ENCODE measurements around the gene KDM6B. TPM values are rescaled to one million over a fixed set of nuclear protein-coding genes. Genes with fewer than 3 reads are reported as not detected.
"Not testable (repeated sequence)": the region's sequence is repeated elsewhere in the genome, so short reads cannot be mapped to it uniquely, and the experiment has no call there.

The KDM6B gene, protein sequence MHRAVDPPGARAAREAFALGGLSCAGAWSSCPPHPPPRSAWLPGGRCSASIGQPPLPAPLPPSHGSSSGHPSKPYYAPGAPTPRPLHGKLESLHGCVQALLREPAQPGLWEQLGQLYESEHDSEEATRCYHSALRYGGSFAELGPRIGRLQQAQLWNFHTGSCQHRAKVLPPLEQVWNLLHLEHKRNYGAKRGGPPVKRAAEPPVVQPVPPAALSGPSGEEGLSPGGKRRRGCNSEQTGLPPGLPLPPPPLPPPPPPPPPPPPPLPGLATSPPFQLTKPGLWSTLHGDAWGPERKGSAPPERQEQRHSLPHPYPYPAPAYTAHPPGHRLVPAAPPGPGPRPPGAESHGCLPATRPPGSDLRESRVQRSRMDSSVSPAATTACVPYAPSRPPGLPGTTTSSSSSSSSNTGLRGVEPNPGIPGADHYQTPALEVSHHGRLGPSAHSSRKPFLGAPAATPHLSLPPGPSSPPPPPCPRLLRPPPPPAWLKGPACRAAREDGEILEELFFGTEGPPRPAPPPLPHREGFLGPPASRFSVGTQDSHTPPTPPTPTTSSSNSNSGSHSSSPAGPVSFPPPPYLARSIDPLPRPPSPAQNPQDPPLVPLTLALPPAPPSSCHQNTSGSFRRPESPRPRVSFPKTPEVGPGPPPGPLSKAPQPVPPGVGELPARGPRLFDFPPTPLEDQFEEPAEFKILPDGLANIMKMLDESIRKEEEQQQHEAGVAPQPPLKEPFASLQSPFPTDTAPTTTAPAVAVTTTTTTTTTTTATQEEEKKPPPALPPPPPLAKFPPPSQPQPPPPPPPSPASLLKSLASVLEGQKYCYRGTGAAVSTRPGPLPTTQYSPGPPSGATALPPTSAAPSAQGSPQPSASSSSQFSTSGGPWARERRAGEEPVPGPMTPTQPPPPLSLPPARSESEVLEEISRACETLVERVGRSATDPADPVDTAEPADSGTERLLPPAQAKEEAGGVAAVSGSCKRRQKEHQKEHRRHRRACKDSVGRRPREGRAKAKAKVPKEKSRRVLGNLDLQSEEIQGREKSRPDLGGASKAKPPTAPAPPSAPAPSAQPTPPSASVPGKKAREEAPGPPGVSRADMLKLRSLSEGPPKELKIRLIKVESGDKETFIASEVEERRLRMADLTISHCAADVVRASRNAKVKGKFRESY (N-terminal part only)
- 10 to 100 TPM; 65.4 to 77.7 TPM for total RNA-seq

DNA sequence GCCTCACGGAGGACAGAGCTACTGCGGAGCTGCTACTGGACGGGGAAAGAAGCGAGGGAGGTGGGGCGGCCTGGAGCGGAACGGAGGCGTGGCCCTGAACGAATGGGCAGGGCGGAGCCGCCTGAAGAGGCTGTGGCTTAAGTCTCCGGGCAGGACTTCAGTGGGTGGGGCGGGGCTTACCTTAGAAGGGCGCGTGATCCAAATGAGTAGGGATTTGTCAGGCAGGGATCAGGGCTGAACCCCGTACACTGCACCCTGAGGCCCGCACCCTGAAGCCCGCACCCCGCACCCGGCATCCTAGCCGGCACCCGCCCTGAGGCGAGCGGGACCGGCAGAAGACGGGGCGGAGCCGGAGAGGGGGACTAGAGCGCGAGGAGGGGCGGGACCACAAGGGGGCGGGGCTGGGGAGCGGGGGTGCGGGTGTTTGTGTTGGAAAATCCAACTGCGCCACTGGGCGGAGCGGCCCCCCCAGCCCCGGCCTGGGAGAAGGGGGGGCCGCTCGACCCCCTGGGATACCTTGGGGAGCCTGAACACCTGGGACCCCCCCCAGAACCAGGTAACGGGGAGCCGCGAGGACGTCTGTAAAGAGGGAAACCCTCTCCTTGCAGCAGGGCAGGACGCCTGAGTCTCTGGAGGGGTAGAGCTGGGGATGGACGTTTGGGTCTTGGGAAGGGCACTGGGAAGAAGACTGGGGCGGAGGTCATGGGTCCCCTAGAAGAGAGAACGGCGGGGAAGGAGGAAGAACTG, at the start of gene KDM6B:
TSS of gene KDM6B (plus strand) at position 423 of the 747 bp plus-strand sequence. CDS start 11,338 bp downstream, outside the sequence.
- ChIA-PET CTCF (interaction anchor here (0.6 to 4.8 kb wide), 15 partner anchors 8 to 240 kb away, joined by 3 to 42 read pairs (median 7); partner anchors contain the start of genes CYB5D1 and NAA38), POLR2A (interaction anchor here (4.0 kb wide), 1 partner anchor 11 kb away, joined by 33 read pairs; no protein-coding TSS in a partner anchor)

DNA sequence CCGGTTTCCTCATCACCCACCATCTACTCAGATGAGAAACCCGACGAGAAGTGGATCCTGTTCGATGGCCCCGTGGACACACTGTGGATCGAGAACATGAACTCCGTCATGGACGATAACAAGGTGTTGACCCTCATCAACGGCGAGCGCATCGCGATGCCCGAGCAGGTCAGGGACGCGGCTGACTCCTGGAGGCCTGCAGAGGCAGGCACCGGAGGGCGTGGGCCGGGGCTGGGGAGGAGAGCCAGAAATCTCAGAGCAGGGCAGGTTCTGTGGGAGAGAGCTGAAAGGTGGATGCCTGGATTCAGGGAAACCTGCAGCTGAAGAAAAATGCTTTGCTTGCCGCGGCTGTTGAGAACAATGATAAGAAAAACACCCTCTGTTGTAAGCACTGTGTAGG, 47.2 kb upstream of the KDM6B start:
- ChIA-PET POLR2A (no interaction called here), CTCF (no interaction called here)

DNA sequence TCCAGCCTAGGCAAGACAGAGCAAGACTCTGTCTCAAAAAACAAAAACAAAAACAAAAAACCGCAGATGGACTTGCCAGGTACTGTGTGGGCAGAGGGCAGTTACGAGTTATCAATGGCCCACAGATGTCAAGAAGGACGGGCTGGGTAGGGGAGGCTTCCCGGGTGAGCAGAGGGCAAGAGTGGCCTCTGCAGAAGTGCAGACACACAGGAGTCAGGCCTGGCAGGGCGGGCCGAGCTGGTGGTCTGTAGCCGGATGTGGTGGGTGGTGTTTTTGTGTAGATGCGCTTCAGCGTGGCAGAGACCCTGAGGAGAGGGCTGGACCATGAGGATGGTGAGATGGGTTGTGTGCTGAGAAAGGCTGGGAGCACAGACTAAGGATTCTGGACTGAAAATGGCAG, 44.9 kb upstream of the KDM6B start:
- ChIA-PET POLR2A (no interaction called here), CTCF (no interaction called here)

DNA sequence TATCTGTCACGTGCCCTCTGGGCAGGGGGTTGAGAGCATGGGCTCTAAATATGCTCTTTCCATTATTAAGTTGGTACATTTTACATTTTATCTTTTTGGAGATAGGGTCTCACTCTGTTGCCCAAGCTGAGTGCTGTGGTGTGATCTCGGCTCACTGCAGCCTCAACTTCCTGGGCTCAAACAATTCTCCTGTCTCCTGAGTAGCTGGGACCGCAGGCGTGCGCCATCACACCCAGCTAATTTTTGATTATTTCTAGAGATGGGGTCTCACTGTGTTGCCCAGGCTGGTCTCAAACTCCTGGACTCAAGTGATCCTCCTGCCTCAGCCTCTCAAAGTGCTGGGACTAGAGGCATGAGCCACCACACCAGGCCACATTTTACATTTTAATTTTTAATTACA, 43.9 kb upstream of the KDM6B start:
- ChIA-PET POLR2A (no interaction called here), CTCF (no interaction called here)

DNA sequence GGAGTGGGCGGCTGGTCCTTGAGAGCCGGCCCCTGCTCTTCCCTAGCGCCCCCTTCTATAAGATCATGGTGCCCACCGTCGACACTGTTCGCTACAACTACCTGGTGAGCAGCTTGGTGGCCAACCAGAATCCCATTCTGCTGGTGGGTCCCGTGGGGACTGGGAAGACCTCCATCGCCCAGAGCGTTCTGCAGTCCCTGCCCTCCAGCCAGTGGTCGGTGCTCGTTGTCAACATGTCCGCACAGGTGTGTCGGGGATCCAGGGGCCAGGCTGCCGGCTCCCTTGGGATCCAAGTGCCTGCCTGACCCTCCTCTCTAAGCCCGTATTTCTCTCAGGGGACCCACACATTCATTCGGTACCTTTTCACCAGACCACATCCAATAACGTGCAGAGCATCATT, 41.4 kb upstream of the KDM6B start:
- POLR2A ChIA-PET = no interaction called here
- CTCF ChIA-PET = interaction anchor here (0.6 kb wide), 1 partner anchor 31 kb away, joined by 6 read pairs; no protein-coding TSS in a partner anchor

DNA sequence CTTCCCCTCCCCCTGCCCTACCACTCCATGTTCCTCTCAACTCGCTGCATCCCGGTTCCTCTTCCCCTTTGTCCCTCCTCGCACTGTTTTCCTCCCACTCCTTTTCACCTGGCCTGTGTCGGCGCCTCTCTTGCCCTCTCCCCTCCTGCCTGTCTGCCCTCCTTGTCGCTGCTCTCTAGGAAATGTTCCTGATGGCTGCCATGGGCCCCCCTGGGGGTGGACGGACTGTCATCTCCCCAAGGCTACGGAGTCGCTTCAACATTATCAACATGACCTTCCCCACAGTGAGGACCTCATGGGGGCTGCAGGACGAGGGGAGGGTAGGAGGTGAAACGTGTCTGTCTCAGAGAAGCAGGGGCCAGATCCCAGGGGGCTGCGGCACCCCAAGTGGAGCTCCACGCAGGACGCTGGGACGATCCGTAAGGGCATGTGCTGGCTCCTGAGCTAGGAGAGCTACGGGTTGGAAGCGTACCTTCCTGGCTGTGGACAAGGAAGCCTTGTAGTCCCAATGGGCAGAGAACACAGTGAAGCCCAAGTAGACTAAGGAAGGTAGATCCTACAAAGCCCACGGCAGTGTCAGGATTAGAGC, 39.8 kb upstream of the KDM6B start:
- CTCF ChIA-PET = no interaction called here
- POLR2A ChIA-PET = no interaction called here

DNA sequence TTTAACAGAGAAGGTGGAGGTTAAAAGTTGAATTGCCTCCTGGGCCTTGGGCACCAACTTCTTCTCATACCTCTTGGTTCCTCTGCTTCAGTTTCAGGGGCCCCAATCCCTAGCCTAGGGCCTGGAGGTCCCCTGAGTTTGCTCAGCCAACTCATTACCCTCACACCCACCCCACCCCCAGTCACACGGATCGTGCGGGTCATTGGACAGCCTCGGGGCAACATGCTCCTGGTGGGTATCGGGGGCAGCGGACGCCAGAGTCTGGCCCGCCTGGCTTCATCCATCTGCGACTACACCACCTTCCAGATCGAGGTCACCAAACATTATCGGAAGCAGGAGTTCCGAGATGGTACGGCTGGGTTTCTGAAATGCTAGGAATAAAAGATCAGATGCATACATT, 36.0 kb upstream of the KDM6B start:
- ChIA-PET POLR2A (no interaction called here), CTCF (no interaction called here)

DNA sequence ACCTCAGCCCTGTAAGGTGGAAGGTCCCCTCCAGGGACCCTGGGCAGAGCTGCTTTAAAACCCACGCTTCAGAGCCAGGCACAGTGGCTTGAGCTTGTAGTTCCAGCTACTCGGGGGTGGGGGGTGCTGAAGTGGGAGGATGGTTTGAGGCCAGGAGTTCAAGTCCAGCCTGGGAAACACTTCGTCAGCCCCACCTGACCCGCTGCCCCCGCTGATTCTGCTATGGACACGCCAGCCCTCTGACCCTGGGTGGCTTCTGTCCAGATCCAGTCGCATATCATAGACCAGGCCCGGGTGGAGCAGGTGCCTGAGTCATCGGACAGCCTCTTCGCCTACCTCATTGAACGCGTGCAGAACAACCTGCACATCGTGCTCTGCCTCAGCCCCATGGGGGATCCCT, 35.2 kb upstream of the KDM6B start:
- CTCF ChIA-PET = no interaction called here
- POLR2A ChIA-PET = no interaction called here

DNA sequence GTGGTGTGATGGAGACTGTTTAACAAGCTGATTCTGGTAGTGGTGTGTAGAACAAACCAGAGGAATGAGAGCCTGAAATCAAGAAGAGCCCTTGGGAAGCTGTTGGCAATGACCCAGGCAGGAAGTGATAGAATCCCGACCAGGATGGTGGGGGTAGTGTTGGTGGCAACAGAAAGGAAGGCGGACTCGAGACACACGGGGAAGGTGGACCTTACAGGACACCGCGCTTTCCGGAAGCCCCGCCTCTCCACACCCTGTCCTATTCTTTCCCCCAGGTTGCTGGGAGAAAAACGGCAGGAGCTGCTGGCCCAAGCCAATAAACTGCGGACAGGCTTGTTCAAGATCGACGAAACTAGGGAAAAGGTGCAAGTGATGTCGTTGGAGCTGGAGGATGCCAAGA, 30.0 kb upstream of the KDM6B start:
- POLR2A ChIA-PET = no interaction called here
- CTCF ChIA-PET = interaction anchor here (0.7 kb wide), 1 partner anchor 184 kb away, joined by 3 read pairs; no protein-coding TSS in a partner anchor

DNA sequence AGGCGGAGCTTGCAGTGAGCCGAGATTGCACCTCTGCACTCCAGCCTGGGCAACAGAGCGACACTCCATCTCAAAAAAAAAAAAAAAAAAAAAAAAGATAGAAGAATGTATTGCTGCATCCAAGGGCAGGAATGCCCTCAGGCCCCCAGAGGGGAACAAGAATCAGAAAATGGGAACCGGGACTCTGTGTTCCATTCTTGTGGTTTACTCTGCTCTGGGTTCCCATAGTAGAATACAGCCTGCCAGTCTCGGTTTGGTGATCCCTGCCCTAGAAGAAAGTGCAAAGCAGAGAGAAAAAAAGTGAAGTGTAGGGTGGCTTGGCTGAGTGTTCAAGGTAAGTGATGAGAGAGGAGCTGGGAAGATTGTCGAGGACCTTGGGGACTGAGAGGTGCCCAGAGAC, 27.4 kb upstream of the KDM6B start:
- POLR2A ChIA-PET = interaction anchor here (0.6 kb wide), 1 partner anchor 72 kb away, joined by 5 read pairs; no protein-coding TSS in a partner anchor
- CTCF ChIA-PET = no interaction called here

DNA sequence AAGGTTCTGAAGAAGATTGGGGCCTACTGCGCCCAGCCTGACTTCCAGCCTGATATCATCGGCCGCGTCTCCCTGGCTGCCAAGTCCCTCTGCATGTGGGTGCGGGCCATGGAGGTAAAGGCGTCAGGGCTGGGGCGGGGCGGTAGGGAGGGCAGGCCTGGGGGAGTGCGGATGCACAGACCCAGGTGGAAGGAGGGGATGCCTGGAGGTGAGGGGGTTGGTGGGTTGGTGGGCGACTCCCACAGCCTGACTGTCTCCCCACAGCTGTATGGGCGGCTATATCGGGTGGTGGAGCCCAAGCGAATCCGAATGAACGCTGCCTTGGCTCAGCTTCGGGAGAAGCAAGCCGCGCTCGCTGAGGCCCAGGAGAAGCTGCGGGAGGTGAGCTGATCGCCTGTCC, 26.8 kb upstream of the KDM6B start:
- ChIA-PET CTCF (no interaction called here), POLR2A (no interaction called here)

DNA sequence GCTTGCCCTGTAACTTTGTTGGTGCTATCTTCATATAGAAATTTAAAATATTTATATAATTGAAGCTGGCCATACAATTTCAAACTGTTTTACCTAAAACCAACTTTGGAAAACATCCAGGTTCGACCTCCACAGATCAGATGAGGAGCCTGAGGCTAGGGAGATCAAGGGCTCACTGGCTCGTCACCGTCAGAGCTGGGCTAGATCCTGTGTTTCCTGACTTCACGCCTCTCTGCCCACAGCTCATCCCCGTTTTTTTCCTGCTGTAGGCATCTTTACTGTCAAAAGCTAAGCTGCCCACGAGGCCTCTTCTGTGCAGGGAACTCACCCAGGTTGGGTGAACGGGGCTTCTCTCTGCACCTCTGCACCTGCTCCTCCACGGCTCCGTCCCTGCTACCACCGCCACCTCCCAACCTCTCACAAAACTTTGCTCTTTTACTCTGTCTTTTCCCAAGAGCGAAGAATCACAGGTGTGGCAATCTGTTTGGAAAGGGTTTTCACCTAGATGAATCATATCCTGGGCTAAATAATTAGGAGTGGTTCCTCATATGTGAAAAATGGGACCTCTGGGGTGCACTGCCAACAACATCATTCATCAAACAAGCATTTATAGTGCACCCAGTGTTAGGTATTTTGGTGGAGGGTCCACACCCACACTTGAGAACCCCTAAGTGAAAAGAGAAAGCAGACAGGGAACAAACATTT, 24.8 kb upstream of the KDM6B start:
- ChIA-PET CTCF (no interaction called here), POLR2A (no interaction called here)

DNA sequence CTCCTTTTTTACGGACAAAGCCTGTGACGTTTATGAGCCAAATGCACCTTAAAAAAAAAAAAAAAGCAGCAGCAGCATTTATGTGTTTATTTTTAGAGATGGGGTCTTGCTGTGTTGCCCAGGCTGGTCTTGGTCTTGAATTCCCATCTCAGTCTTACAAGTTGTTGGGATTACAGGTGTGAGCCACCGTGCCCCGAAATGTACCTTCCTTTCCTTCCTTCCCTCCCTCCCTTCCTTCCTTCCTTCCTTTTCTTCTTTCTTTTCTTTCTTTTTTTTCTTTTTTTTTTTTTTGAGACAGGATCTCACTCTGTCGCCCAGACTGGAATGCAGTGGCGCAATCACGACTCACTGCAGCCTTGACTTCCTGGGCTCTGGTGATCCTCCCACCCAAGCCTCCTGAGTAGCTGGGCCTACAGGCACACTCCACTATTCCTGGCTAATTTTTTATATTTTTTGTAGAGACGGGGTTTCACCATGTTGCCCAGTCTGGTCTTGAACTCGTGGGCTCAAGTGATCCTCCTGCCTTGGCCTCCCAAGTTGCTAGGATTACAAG, 24.1 kb upstream of the KDM6B start:
- POLR2A ChIA-PET, CTCF ChIA-PET: not testable (repeated sequence)

DNA sequence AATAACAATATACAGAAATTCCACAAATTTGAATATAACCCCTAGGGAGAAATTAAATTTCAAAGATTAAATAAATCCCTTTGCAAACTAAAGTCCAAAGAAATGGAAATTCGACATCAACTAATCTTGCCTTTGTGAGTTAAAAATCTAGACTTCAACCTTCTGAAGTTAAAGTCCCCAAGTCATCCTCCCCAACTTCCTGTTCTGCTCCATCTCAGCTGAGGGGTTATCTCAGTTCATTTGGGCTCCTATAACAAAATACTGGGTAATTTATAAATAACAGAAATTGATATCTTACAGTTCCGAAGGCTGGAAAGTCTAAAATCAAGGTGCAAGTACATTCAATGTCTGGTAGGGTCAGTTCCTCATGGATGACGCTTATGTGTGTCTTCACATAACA, 22.8 kb upstream of the KDM6B start:
- POLR2A ChIA-PET = no interaction called here
- CTCF ChIA-PET = interaction anchor here (1.1 kb wide), 1 partner anchor 12 kb away, joined by 3 read pairs; no protein-coding TSS in a partner anchor

DNA sequence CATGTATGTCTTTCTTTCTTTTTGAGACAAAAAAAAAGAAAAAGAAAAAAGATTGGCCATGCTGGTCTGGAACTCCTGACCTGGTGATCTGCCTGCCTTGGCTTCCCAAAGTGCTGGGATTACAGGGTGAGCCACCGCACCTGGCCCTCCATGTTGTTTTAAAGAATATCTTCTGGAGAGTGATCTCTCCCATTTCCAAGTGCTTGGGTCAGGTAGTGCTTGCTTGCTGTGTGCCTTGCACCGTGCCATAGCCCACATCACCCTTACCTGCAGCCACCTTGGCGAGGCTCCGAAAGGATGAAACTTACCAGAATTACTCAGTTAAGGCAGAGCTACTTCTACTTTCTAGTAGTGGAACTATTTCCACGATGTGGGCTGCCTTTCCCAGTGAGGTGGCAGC, 19.0 kb upstream of the KDM6B start:
- ChIA-PET CTCF (no interaction called here), POLR2A (no interaction called here)

DNA sequence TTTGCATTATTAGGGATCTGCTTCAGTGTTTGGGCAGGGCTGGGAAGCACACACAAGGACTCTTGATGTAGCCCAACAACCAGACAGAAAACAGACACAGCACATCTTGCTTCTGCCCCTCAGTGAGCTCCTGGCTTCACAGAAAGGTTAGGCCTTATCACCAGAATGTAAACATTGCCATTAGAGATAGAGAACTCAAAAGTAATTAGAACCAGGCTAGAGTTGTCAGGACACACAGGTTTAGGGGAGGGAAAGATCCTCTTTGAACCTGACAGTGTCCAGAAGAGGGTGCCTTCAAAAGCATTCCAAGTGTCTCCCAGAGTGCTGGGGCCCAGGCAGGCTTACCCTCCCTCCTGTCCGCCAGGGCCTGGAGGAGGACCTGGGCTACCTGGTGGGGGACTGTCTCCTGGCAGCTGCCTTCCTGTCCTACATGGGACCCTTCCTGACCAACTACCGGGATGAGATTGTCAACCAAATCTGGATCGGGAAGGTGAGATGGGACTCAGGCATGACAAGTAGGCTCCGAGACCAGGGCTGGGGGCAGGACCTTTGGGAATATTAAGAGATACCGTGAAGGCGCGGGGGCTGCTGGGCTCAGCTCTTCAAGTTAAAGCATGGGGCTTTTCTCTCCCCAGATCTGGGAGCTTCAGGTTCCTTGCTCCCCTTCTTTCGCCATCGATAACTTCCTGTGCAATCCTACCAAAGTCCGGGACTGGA, 16.9 kb upstream of the KDM6B start:
- POLR2A ChIA-PET = no interaction called here
- CTCF ChIA-PET = interaction anchor here (0.8 to 1.3 kb wide), 2 partner anchors 18 to 34 kb away, joined by 3 read pairs; no protein-coding TSS in a partner anchor

DNA sequence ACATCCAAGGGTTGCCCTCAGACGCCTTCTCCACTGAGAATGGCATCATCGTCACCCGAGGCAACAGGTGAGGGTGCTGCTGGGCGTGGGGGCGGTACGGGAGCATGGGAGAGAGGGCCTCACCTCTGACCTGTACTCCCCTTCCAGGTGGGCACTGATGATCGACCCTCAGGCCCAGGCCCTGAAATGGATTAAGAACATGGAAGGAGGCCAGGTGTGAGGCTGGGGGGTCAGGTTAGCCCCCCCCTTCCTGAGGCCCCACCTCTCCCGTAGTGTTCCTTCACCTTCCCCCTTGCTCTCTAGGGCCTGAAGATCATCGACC, 16.4 kb upstream of the KDM6B start:
- ChIA-PET CTCF (interaction anchor here (1.3 kb wide), 1 partner anchor 34 kb away, joined by 3 read pairs; no protein-coding TSS in a partner anchor), POLR2A (no interaction called here)

DNA sequence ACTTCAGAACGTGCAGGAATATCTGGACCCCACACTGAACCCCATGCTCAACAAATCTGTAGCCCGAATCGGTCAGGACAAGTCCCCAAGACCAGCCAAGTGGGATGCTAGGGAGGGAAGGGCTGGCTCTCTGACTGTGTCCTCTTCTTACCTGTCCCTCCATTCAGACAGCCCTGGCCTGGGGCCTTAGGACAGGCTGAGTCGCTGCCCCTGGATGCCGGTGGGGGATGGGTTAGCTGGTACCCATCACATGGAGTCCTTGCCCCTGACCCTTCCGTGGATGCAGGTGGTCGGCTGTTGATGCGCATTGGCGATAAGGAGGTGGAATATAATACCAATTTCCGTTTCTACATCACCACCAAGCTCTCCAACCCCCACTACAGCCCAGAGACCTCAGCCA, 16.0 kb upstream of the KDM6B start:
- ChIA-PET CTCF (interaction anchor here (1.3 kb wide), 1 partner anchor 33 kb away, joined by 3 read pairs; no protein-coding TSS in a partner anchor), POLR2A (no interaction called here)

Data from activated CD8-positive, alpha-beta memory T cell treated with anti-CD3 and anti-CD28 coated beads for 36 hours (primary cell).